Activated naive CD4-positive, alpha-beta T cell treated with anti-CD3 and anti-CD28 coated beads for 36 hours (primary cell): Measurements from ENCODE around the gene LTO1. TPM values are rescaled to one million over a fixed set of nuclear protein-coding genes. Genes with fewer than 3 reads are reported as not detected.

Source experiments
- CTCF ChIA-PET: fragments of 350-600 bp; sonication (Branson Sonifier 250); formaldehyde crosslinking; loops from one replicate; lab custom pipeline; 2021; ENCODE audit warnings: antibody characterized with exemption; lab: Charles Lee
- DNase-seq: peaks from one replicate; pipeline ENCODE4 v3.0.0-alpha.2; 2020
- H3K27ac Mint-ChIP-seq: one replicate; pipeline ENCODE4 v1.8.0; 2021; ENCODE audit warnings: mild to moderate bottlenecking, mixed read lengths
- H3K27me3 Mint-ChIP-seq: one replicate; pipeline ENCODE4 v1.8.0; 2021; ENCODE audit warnings: low read depth, mixed read lengths
- H3K36me3 Mint-ChIP-seq: one replicate; pipeline ENCODE4 v1.8.0; 2021; ENCODE audit warnings: low read depth, mixed read lengths
- H3K4me1 Mint-ChIP-seq: one replicate; pipeline ENCODE4 v1.8.0; 2021; ENCODE audit warnings: low read depth, mixed read lengths
- H3K4me3 Mint-ChIP-seq: one replicate; pipeline ENCODE4 v1.8.0; 2021; ENCODE audit warnings: mild to moderate bottlenecking, moderate library complexity, mixed read lengths
- H3K9me3 Mint-ChIP-seq: one replicate; pipeline ENCODE4 v1.8.0; 2021; ENCODE audit warnings: mixed read lengths
- intact Hi-C: fragments of 100-400 bp; cut with micrococcal nuclease; formaldehyde crosslinking; loops from one replicate; pipeline ENCODE4 v1.15.1; 2023
- total RNA-seq, 2 experiments: library from RNA; stranded (reverse); gene quantifications; one replicate each; pipeline ENCODE4 v1.2.3, GENCODE V29; 2021

The LTO1 gene
- total RNA-seq, 2 experiments from 2014 or later, result 14.8 to 14.9 TPM

DNA sequence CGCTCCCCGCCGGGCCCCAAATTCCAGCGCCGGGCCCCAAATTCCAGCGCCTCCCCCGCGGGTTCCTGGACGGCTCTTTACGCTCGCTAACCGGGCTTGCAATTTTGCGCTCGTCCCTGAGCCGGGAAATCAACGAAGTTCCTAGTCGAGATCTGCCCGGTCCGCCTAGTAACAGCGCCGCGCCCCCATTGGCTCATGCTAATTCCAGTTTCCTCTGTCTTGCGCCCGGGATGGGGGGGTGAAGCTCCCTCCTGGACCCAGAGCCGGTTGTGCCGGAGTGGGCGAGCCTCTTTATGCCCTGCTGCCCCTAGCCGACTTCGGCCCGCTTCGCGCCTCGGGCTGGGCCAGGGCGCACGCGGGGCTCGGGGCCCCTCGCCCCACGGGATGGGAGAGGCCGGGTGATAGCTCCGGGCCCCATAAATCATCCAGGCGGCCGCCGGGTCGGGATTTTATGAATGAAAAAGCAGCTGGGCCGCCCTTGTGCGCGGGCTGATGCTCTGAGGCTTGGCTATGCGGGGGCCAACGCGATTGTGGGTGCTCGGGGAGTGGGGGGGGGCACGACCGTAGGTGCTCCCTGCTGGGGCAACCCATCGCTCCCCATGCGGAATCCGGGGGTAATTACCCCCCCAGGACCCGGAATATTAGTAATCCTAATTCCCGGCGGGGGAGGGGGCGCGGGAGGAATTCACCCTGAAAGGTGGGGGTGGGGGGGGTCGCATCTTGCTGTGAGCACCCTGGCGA, 36.0 kb downstream of the LTO1 start:
- Mint-ChIP-seq H3K27me3 (peaks cover 39% of the 10 kb centered on the region), H3K4me1 (peaks cover 36% of the 10 kb centered on the region), H3K36me3 (no peaks in the 10 kb centered on the region), H3K9me3 (no peaks in the 10 kb centered on the region), H3K4me3 (no peak overlapping the region), H3K27ac (no peak overlapping the region)
- peak; percentile 36 for DNase-seq
- intact Hi-C loops, result no loop called here
- CTCF ChIA-PET, result no interaction called here

DNA sequence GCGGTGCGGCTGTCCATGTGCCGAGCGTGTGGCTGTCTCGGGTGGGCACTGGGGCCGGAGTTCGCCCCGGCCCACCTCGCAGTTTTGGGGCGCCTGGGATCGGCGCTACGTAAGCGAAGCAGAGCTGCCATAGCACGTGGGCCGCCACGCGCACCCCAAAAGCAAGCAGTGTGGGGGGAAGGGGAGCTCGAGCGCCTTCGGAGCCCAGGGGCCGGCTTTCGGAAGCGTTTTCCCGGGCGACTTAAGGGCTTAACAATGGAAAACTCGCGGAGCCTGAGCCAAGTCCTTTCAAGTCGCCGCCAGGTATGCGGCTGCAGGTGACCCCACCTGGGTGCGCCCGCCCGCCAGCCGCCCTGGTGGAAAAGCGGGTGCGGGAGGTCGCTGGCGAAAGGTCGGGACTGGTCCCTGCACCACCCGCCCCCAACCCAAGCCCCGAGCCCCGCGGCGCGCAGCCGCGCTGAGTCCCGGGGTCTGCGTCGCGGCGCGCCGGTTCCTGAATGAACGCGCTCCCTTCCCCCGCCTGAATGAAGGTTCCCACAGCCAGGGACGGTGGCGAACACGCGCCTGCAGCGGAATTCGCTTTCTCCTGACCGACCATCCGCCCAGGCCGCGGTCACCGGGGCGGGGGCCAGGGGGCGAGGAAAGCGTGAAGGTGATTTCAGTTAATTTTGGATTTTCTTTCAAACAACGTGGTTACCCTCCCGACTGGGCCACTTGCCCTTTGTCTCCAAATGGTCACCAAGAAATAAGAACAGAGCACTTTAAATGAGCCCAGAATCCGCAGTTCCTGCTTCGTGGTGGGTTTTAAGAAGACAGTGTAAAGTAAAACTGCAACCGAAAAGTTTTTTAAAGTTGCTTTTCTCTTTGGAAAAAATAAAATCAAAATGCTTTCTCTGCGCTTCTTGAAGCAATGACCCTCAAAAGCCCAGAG, 36.9 kb downstream of the LTO1 start:
- Mint-ChIP-seq H3K27ac (no peak overlapping the region), H3K27me3 (peaks cover 39% of the 10 kb centered on the region), H3K4me3 (no peak overlapping the region), H3K4me1 (peaks cover 34% of the 10 kb centered on the region), H3K36me3 (no peaks in the 10 kb centered on the region), H3K9me3 (no peaks in the 10 kb centered on the region)
- no peak for DNase-seq
- CTCF ChIA-PET, result no interaction called here
- intact Hi-C loops, result no loop called here

DNA sequence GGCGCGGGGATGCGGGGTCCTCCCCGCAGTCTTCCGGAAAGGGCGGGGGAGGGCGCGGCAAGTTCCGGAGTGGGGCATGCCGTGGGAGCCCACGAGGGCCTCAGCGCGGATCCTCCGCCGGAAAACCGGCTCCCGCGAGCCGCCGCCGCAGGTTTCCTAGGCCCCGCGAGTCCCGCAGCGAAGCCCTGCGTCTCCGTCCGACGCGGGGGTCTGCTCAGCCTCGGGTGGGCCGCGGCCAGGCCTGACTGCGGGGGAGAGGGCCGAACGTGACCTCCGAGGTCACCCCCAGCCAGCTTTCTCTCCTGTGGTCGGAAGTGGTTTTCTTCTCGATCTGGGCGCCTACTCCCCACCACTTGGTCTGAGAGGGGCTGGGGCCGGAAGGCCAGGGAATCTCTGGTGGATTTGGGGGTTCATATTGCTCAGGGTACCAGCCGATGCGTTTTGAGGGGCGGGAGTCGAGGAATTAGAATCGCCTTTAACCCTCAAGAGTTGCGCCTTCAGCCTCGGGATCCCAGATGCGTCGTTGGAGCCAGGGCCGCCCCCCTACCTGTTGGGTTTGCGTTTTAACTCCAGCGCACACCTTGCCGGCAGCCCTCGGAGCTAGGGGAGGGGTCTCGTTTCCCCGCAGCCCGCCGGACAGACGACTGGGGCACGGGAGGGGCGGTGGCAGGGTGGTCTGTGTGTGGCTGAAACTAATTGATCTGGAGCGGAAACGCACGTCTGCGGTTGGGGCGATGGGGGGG, 37.8 kb downstream of the LTO1 start:
- Mint-ChIP-seq H3K4me3 (no peak overlapping the region), H3K27me3 (peaks cover 39% of the 10 kb centered on the region), H3K36me3 (no peaks in the 10 kb centered on the region), H3K27ac (no peak overlapping the region), H3K9me3 (no peaks in the 10 kb centered on the region), H3K4me1 (peaks cover 34% of the 10 kb centered on the region)
- CTCF ChIA-PET, result no interaction called here
- no peak for DNase-seq
- intact Hi-C loops, result no loop called here

DNA sequence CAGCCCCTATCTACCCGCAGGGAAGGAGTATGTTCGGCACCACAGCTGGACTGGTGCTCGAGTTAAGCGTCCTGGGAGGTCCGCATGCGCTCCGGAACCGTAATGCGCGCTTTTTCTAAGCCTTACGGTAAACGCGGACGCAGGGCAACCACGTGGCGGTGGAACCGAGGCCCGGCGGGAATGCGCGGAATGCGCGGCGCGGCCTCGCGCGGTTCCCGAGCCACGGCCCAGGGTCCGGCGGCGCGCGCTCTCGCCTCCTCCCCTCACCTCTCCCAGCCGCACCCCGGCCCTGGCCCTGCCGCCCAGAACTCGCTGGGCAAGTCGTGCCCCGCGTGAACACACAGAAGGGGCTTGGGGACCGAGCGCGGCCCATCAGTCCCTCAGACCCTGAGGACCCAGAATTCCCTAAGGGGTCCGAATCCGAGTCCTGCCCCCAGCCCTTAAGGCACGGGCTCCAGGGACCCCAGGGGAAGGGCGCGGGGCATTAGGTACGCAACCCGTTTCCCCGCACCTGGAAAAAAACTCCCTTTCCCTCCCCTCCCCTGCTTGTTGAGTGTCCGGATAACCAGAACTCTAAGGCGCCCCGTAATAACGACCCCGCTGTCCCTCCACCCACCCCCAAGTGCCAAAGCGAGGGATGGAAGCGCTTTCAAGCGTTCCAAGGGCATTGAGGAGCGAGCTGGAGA, 38.5 kb downstream of the LTO1 start:
- no peak for DNase-seq
- no peaks in the 10 kb centered on the region for H3K9me3 Mint-ChIP-seq
- no peak overlapping the region for H3K4me3 Mint-ChIP-seq
- H3K27ac Mint-ChIP-seq, result no peak overlapping the region
- peaks cover 39% of the 10 kb centered on the region for H3K27me3 Mint-ChIP-seq
- intact Hi-C loops, result no loop called here
- no peaks in the 10 kb centered on the region for H3K36me3 Mint-ChIP-seq
- peaks cover 34% of the 10 kb centered on the region for H3K4me1 Mint-ChIP-seq
- CTCF ChIA-PET, result no interaction called here

DNA sequence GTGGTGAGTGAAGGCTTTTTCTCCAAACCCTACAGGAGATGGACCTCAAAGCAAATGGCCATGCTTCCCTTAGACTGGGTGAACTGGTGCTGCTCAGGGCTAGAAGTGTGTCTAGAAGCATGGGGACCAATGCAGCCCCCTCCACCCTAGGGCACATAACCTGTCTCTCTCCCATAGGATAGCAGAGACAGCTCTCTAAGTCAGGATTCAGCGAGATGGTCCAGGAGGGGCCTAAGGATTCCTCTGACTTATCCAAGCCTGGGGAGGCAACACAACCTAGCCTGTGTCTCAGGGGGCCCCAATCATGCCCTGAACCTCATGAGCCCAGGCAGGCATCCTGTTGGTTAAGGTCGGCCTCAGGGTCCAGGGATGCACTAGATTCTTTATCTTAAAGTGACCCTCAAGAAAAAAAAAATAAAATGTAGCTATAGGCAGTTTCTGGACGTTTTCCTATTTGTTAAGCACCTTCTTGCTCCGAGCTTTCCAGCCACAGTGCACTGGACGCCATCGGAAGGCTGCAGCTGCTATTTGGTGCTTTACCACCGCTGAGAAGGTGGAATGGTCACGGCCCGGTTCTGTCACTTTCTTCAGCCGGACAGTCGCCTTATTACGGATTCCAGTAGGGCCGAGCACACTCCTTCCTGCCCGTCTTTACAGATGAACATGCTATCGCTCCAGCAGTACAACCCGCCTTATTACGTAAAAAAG, 39.2 kb downstream of the LTO1 start:
- DNase-seq, result no peak
- CTCF ChIA-PET, result interaction anchor here (0.6 kb wide), 1 partner anchor 541 kb away, joined by 3 read pairs; no protein-coding TSS in a partner anchor
- Mint-ChIP-seq H3K4me3 (no peak overlapping the region), H3K36me3 (no peaks in the 10 kb centered on the region), H3K27me3 (peaks cover 34% of the 10 kb centered on the region), H3K4me1 (peaks cover 29% of the 10 kb centered on the region), H3K27ac (no peak overlapping the region), H3K9me3 (no peaks in the 10 kb centered on the region)
- intact Hi-C loops, result no loop called here

DNA sequence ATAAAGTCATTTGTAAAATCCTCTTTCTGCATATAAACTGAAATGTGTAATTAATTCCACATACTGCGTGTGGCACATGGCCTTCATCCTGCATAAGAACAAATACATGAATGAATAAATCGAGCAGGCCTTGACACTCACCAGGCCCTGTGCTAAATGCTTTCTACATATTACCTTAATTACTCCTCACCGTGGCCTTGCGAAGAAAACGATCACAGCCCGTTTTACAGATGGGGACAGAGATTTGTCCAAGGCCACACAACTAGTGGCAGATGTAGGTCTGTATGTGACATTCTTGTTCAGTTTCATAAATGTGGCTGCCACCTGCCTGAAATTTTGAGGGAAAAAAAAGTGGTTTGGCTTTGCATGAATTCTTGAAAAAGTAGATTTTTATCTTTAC, 40.0 kb downstream of the LTO1 start:
- Mint-ChIP-seq H3K27me3 (peaks cover 28% of the 10 kb centered on the region), H3K36me3 (no peaks in the 10 kb centered on the region), H3K27ac (no peak overlapping the region), H3K4me3 (no peak overlapping the region), H3K4me1 (peaks cover 23% of the 10 kb centered on the region), H3K9me3 (no peaks in the 10 kb centered on the region)
- CTCF ChIA-PET, result interaction anchor here (0.6 kb wide), 1 partner anchor 542 kb away, joined by 3 read pairs; no protein-coding TSS in a partner anchor
- intact Hi-C loops, result no loop called here
- no peak for DNase-seq

DNA sequence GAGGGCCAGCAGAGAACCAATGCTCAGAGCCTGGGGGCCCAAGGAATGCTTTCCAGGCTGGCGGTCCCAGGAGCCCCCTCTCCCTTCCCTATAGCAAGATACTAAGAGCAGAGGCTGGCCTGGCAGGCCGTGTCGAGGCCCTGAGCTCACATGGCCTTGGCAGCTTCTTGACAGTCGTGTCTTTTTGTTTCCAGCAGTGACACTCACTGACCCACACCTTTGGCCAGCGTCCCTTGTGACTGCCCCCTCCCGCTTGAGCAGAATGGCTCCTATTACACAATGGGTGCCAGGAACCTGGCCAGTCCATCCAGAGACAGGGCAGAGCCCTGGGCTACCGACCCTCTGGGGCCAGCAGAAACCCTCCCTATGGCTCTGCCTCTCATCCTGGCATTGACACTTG, 40.6 kb downstream of the LTO1 start:
- Mint-ChIP-seq H3K36me3 (no peaks in the 10 kb centered on the region), H3K27me3 (peaks cover 23% of the 10 kb centered on the region), H3K4me3 (no peak overlapping the region), H3K9me3 (peaks cover 4% of the 10 kb centered on the region), H3K27ac (no peak overlapping the region), H3K4me1 (peaks cover 17% of the 10 kb centered on the region)
- intact Hi-C loops, result no loop called here
- DNase-seq, result no peak
- CTCF ChIA-PET, result no interaction called here

DNA sequence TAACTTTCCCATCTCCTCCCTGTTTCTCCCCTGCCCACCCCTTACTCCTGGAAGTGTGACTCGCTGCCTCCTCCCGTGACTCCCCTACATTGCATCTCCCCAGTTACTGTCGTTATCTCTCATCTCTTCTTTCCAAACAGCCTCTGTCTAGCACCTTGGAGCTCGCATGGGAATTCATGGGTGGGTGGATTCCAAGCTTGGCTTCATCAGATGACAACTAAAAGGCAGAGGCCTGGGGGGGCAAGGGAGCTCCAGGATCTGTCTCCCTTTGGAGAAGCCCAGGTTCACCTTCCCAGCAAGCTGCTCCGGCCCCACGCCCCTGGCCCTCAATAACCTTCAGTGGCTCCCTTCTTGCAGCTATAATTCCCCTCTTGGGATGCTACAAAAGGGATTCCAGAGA, 41.1 kb downstream of the LTO1 start:
- H3K4me1 Mint-ChIP-seq, result peaks cover 14% of the 10 kb centered on the region
- CTCF ChIA-PET, result no interaction called here
- peaks cover 22% of the 10 kb centered on the region for H3K27me3 Mint-ChIP-seq
- H3K36me3 Mint-ChIP-seq, result no peaks in the 10 kb centered on the region
- H3K27ac Mint-ChIP-seq, result no peak overlapping the region
- peaks cover 7% of the 10 kb centered on the region for H3K9me3 Mint-ChIP-seq
- no peak overlapping the region for H3K4me3 Mint-ChIP-seq
- DNase-seq, result no peak
- intact Hi-C loops, result no loop called here

DNA sequence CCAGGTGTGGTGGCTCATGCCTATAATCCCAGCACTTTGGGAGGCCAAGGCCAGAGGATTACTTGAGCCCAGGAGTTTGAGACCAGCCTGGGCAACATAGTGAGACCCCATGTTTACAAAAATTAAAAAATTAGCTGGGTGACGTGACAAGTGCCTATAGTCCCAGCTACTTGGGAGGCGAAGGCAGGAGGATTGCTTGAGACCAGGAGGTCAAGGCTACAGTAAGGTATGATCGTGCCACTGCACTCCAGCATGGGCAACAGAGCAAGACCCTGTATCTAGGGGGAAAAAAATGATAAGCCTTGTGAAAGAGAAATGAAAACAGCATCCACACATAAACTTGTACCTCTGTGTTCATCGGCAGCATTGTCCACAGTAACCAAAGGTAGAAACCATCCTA, 42.3 kb downstream of the LTO1 start:
- H3K4me3 Mint-ChIP-seq, result no peak overlapping the region
- H3K27me3 Mint-ChIP-seq, result peaks cover 18% of the 10 kb centered on the region
- H3K36me3 Mint-ChIP-seq, result no peaks in the 10 kb centered on the region
- peaks cover 7% of the 10 kb centered on the region for H3K9me3 Mint-ChIP-seq
- no peak for DNase-seq
- H3K4me1 Mint-ChIP-seq, result peaks cover 8% of the 10 kb centered on the region
- CTCF ChIA-PET, result no interaction called here
- H3K27ac Mint-ChIP-seq, result no peak overlapping the region
- intact Hi-C loops, result no loop called here

DNA sequence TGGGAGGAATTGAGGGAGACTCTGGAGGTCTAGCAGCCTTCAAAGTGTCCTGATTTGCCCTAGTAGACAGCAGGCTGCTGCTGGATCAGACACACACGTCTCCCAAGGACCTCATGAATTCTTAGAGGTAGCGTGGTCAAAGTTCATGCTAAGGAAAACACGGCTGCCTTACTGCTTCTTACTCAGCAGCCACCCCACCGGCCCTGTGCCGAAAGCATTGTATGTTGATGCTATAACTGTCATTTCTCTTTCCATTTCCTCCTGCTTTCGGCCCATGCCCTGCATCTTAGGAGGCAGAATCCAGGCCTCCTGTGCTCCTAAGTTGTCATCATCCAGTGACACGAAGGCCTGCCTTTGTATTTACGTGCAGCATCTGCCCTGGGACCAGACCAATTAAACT, 44.7 kb downstream of the LTO1 start:
- H3K4me1 Mint-ChIP-seq, result no peaks in the 10 kb centered on the region
- no peak overlapping the region for H3K27ac Mint-ChIP-seq

DNA sequence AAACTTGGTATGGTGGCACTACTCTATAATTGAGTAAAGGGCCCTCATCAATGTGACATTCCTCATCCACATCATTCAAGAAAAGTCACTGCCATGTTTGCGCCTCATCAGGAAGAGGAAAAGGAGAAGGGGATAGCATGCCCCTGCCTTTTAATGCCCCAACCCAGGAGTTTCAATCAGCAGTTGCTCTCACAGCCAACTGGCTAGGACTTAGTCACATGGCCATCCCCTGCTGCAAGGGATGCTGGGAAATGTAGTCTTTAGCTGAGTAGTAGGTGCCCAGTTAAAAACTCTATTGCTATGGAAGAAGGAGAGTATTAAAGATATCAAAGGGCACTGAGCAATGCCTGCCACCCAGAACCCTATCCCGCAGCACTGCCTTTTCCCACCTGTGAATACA, 45.1 kb downstream of the LTO1 start:
- Mint-ChIP-seq H3K4me1 (no peaks in the 10 kb centered on the region), H3K27ac (no peak overlapping the region), H3K27me3 (peaks cover 3% of the 10 kb centered on the region), H3K9me3 (peaks cover 7% of the 10 kb centered on the region), H3K36me3 (no peaks in the 10 kb centered on the region), H3K4me3 (no peak overlapping the region)
- intact Hi-C loops, result no loop called here
- DNase-seq, result no peak
- CTCF ChIA-PET, result no interaction called here

More for the DNA sequence above, 44.7 kb downstream of the LTO1 start:
- CTCF ChIA-PET, result no interaction called here
- Mint-ChIP-seq H3K27me3 (peaks cover 2% of the 10 kb centered on the region), H3K4me3 (no peak overlapping the region), H3K36me3 (no peaks in the 10 kb centered on the region), H3K9me3 (peaks cover 7% of the 10 kb centered on the region)
- DNase-seq, result no peak
- intact Hi-C loops, result no loop called here
